ENCODE data around the gene SCN2A. TPM values are rescaled to one million over a fixed set of nuclear protein-coding genes. Genes with fewer than 3 reads are reported as not detected.

SCN2A gene
- total RNA-seq, 2 experiments from 2014 or later: not detected

DNA sequence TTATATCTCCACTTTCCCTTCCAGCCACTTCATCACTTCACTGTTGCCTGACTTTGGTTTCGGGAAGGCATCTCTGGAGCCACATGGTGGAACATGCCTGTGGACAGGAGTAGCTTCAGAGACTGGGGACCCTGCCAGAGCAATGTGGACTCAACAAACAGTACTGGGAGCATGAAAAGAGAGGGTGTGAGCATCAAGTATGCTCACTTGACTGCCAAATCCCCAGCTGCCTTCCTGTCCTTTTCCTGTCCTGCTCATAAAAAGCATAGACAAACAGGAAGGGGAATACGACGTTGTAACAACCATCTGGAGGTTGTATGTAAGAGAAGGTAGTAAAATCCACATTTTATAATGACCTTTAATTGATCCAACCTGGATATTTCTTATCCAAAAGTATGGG is 169.0 kb downstream of the SCN2A start:
- H3K9me3 Mint-ChIP-seq: no peaks in the 10 kb centered on the region
- peaks cover 13% of the 10 kb centered on the region for H3K27me3 Mint-ChIP-seq
- ATAC-seq (ENCODE audit: poor library complexity): no peak
- no peaks in the 10 kb centered on the region for H3K36me3 ChIP-seq (ENCODE audit: insufficient read depth, low read length)
- H3K27ac ChIP-seq (ENCODE audit: low read depth in 1 of 2, low read length in 2 of 2): no peak overlapping the region
- H3K4me3 ChIP-seq (ENCODE audit: low read length): no peak overlapping the region
- intact Hi-C loops (cut with DNase I, micrococcal nuclease): no loop called here
- peaks cover 0 to 4% of the 10 kb centered on the region in 2 experiments for H3K27me3 ChIP-seq (ENCODE audit: control insufficient read depth in 1 of 2, insufficient read depth in 2 of 2, low read length in 2 of 2)
- no peaks in the 10 kb centered on the region for H3K4me1 Mint-ChIP-seq (ENCODE audit: low read depth)
- H3K4me3 Mint-ChIP-seq: no peak overlapping the region
- TF ChIP-seq, protein P1, sequence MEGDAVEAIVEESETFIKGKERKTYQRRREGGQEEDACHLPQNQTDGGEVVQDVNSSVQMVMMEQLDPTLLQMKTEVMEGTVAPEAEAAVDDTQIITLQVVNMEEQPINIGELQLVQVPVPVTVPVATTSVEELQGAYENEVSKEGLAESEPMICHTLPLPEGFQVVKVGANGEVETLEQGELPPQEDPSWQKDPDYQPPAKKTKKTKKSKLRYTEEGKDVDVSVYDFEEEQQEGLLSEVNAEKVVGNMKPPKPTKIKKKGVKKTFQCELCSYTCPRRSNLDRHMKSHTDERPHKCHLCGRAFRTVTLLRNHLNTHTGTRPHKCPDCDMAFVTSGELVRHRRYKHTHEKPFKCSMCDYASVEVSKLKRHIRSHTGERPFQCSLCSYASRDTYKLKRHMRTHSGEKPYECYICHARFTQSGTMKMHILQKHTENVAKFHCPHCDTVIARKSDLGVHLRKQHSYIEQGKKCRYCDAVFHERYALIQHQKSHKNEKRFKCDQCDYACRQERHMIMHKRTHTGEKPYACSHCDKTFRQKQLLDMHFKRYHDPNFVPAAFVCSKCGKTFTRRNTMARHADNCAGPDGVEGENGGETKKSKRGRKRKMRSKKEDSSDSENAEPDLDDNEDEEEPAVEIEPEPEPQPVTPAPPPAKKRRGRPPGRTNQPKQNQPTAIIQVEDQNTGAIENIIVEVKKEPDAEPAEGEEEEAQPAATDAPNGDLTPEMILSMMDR (IDR thresholded peaks at IDR 0.05): no peak
- CTCF ChIA-PET: no interaction called here
- H3K27ac Mint-ChIP-seq: no peak overlapping the region
- no peaks in the 10 kb centered on the region for H3K9me3 ChIP-seq (ENCODE audit: control insufficient read depth in 1 of 2, insufficient read depth in 1 of 2, low read length in 2 of 2)
- POLR2A ChIA-PET: no interaction called here
- H3K36me3 Mint-ChIP-seq (ENCODE audit: low read depth): no peaks in the 10 kb centered on the region
- H3K4me1 ChIP-seq (ENCODE audit: insufficient read depth, low read length): no peaks in the 10 kb centered on the region
- DNase-seq: no peak

DNA sequence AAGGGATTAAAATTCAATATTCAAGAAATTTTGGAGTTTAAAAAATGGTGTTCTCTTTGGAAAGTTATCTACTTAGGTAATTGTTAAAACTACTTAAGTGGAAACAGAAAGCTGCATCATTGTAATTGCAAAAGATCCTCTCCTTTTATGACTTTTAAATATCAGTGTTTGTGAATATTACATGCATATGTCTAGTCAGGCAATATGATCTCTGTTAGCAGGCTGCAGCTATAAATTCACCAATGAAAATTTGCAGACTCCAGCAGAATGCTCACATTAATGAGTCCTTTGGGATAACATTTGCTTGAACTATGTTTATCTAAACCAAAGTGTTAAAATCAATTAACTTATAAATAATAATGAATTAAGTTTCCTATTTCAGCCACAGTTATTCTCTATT is 171.1 kb downstream of the SCN2A start:
- H3K27ac ChIP-seq (ENCODE audit: low read depth in 1 of 2, low read length in 2 of 2): no peak overlapping the region
- no peak overlapping the region for H3K4me3 ChIP-seq (ENCODE audit: low read length)
- H3K27ac Mint-ChIP-seq: no peak overlapping the region
- H3K9me3 Mint-ChIP-seq: no peaks in the 10 kb centered on the region
- ChIA-PET CTCF (interaction anchor here (0.6 kb wide), 1 partner anchor 239 kb away, joined by 3 read pairs; no protein-coding TSS in a partner anchor), POLR2A (no interaction called here)
- H3K9me3 ChIP-seq (ENCODE audit: control insufficient read depth in 1 of 2, insufficient read depth in 1 of 2, low read length in 2 of 2): no peaks in the 10 kb centered on the region
- H3K4me1 Mint-ChIP-seq (ENCODE audit: low read depth): no peaks in the 10 kb centered on the region
- peaks cover 0 to 4% of the 10 kb centered on the region in 2 experiments for H3K27me3 ChIP-seq (ENCODE audit: control insufficient read depth in 1 of 2, insufficient read depth in 2 of 2, low read length in 2 of 2)
- H3K36me3 ChIP-seq (ENCODE audit: insufficient read depth, low read length): no peaks in the 10 kb centered on the region
- H3K4me1 ChIP-seq (ENCODE audit: insufficient read depth, low read length): no peaks in the 10 kb centered on the region
- intact Hi-C loops (cut with DNase I, micrococcal nuclease): no loop called here
- no peaks in the 10 kb centered on the region for H3K27me3 Mint-ChIP-seq
- DNase-seq (no peak), ATAC-seq (ENCODE audit: poor library complexity) (no peak)
- TF ChIP-seq, protein P1 (IDR thresholded peaks at IDR 0.05): no peak
- H3K4me3 Mint-ChIP-seq: no peak overlapping the region
- H3K36me3 Mint-ChIP-seq (ENCODE audit: low read depth): no peaks in the 10 kb centered on the region

- H3K4me3 ChIP-seq (ENCODE audit: low read length): no peak overlapping the region
- no peaks in the 10 kb centered on the region for H3K27me3 ChIP-seq (ENCODE audit: control insufficient read depth in 1 of 2, insufficient read depth in 2 of 2, low read length in 2 of 2)
- DNase-seq (no peak), ATAC-seq (ENCODE audit: poor library complexity) (no peak)
- H3K9me3 ChIP-seq (ENCODE audit: control insufficient read depth in 1 of 2, insufficient read depth in 1 of 2, low read length in 2 of 2): peaks cover 0 to 3% of the 10 kb centered on the region in 2 experiments
- H3K9me3 Mint-ChIP-seq: peaks cover 3% of the 10 kb centered on the region
- CTCF ChIA-PET: no interaction called here
- no peaks in the 10 kb centered on the region for H3K36me3 ChIP-seq (ENCODE audit: insufficient read depth, low read length)
- POLR2A ChIA-PET: no interaction called here
- no peak overlapping the region for H3K27ac ChIP-seq (ENCODE audit: low read depth in 1 of 2, low read length in 2 of 2)
- H3K4me1 ChIP-seq (ENCODE audit: insufficient read depth, low read length): no peaks in the 10 kb centered on the region
- intact Hi-C loops (cut with DNase I, micrococcal nuclease): no loop called here
- H3K36me3 Mint-ChIP-seq (ENCODE audit: low read depth): no peaks in the 10 kb centered on the region
- no peaks in the 10 kb centered on the region for H3K27me3 Mint-ChIP-seq
- H3K4me3 Mint-ChIP-seq: no peak overlapping the region
- no peaks in the 10 kb centered on the region for H3K4me1 Mint-ChIP-seq (ENCODE audit: low read depth)
- TF ChIP-seq, protein P1 (IDR thresholded peaks at IDR 0.05): no peak
- H3K27ac Mint-ChIP-seq: no peak overlapping the region
Measured at GRCh38 chr2:165414187-165414586, 175.0 kb downstream of the SCN2A start.

Measured in CD4-positive, alpha-beta T cell (primary cell).